Gastroesophageal sphincter (tissue), 4 donors: ENCODE data around the gene ELMOD3. TPM values are rescaled to one million over a fixed set of nuclear protein-coding genes. Genes with fewer than 3 reads are reported as not detected.

Experiments
- ATAC-seq: fragments of 150-250 bp; one replicate; pipeline ENCODE4 v1.9.1; 2016; ENCODE audit warnings: mild to moderate bottlenecking, moderate library complexity
- H3K27ac ChIP-seq, 4 donors: fragments of 200-600 bp; sonication (generic) in 3 of 4; 1 replicate in 3 of 4; 2 replicates in 1 of 4; pipeline ENCODE4 v1.5.1; 2016 to 2019
- H3K27me3 ChIP-seq: fragments of 200-600 bp; sonication (generic); one replicate; pipeline ENCODE4 v1.5.1; 2019
- H3K36me3 ChIP-seq, 2 donors: fragments of 200-600 bp; sonication (generic); one replicate each; pipeline ENCODE4 v1.5.1; 2019; ENCODE audit warnings: control low read depth in 1 of 2
- H3K4me1 ChIP-seq, 3 donors: fragments of 200-600 bp; sonication (generic); 1 replicate in 2 of 3; 2 replicates in 1 of 3; pipeline ENCODE4 v1.5.1; 2016 to 2019; ENCODE audit warnings: control low read depth in 2 of 3
- H3K4me3 ChIP-seq, 2 donors: fragments of 200-600 bp; sonication (generic); one replicate each; pipeline ENCODE4 v1.5.1; 2019; ENCODE audit warnings: mild to moderate bottlenecking in 1 of 2, moderate library complexity in 1 of 2
- H3K9me3 ChIP-seq, 3 donors: fragments of 200-600 bp; sonication (generic); one replicate each; pipeline ENCODE4 v1.5.1; 2017 to 2019; ENCODE audit warnings: control low read depth in 2 of 3
- CTCF ChIP-seq, 4 experiments: fragments of 200-600 bp in 2 of 4; fragments of 450-650 bp in 2 of 4; sonication (generic) in 1 of 4; IDR thresholded peaks; one replicate each; pipeline ENCODE4 v1.5.1; 2017 to 2019; ENCODE audit warnings: antibody characterized with exemption in 4 of 4, mild to moderate bottlenecking in 2 of 4, moderate library complexity in 2 of 4
- EP300 ChIP-seq: sonication (generic); formaldehyde crosslinking; IDR thresholded peaks from one replicate; pipeline ENCODE4 v1.6.1; 2017; ENCODE audit warnings: antibody characterized with exemption, mild to moderate bottlenecking
- POLR2A ChIP-seq, 2 donors: fragments of 450-650 bp; IDR thresholded peaks; one replicate each; pipeline ENCODE4 v1.6.1; 2017; ENCODE audit warnings: antibody characterized with exemption in 2 of 2, mild to moderate bottlenecking in 2 of 2, moderate library complexity in 1 of 2
- POLR2AphosphoS5 ChIP-seq: sonication (generic); formaldehyde crosslinking; IDR thresholded peaks from one replicate; pipeline ENCODE4 v1.6.1; 2017; ENCODE audit warnings: antibody characterized with exemption
- WGBS, 2 donors: methylation state at CpG; one replicate each; pipeline ENCODE4 v1.1.5; 2018; ENCODE audit warnings: low coverage in 1 of 2; 5-methylcytosine and 5-hydroxymethylcytosine counted together
- total RNA-seq, 4 donors: library from RNA; depleted of rRNA; stranded (reverse); fragments of >200 nt; gene quantifications; one replicate each; pipeline ENCODE4 v1.1.0, GENCODE V29; 2016

ELMOD3 gene
- total RNA-seq, 4 donors from 2014 or later, result 12.4 to 25.8 (median 18.0) TPM

- Histone ChIP-seq H3K36me3 (no peaks in the 10 kb centered on the region), H3K27me3 (no peaks in the 10 kb centered on the region), H3K4me3 (no peak overlapping the region), H3K27ac (no peak overlapping the region), H3K4me1 (peaks cover 0 to 25% (median 10%) of the 10 kb centered on the region in 3 donors), H3K9me3 (no peaks in the 10 kb centered on the region)
- TF ChIP-seq POLR2A (IDR thresholded peaks at IDR 0.05) (no peak), CTCF (IDR thresholded peaks at IDR 0.05) (no peak), EP300 (no peak), POLR2AphosphoS5 (no peak)
- no peak for ATAC-seq
- 67 to 90% methylated on average over 4 to 6 of the region's 12 CpGs for WGBS, 2 donors
Observed at GRCh38 chr2:85429213-85429923, 74.8 kb downstream of the ELMOD3 start.

- Histone ChIP-seq H3K9me3 (no peaks in the 10 kb centered on the region), H3K4me1 (peaks cover 0 to 30% (median 10%) of the 10 kb centered on the region in 3 donors), H3K4me3 (no peak overlapping the region), H3K27me3 (no peaks in the 10 kb centered on the region), H3K36me3 (no peaks in the 10 kb centered on the region), H3K27ac (no peak overlapping the region)
- TF ChIP-seq POLR2AphosphoS5 (no peak), CTCF (IDR thresholded peaks at IDR 0.05) (no peak)
- no peak for ATAC-seq
- WGBS, 2 donors, result no CpG with 5 or more reads among the region's 2 CpGs
Observed at GRCh38 chr2:85429924-85430289, 75.3 kb downstream of the ELMOD3 start.

GRCh38 chr2:85430752-85431569, 76.4 kb downstream of the ELMOD3 start:
- H3K9me3 ChIP-seq, result no peaks in the 10 kb centered on the region
- TF ChIP-seq POLR2A (IDR thresholded peaks at IDR 0.05) (no peak), POLR2AphosphoS5 (no peak), CTCF (IDR thresholded peaks at IDR 0.05) (no peak), EP300 (no peak)
- WGBS, 2 donors, result 58 to 69% methylated on average over 4 to 9 of the region's 16 CpGs
- H3K27me3 ChIP-seq, result no peaks in the 10 kb centered on the region
- H3K4me3 ChIP-seq, result no peak overlapping the region
- H3K36me3 ChIP-seq, result no peaks in the 10 kb centered on the region
- no peak overlapping the region for H3K27ac ChIP-seq
- peaks cover 0 to 39% (median 10%) of the 10 kb centered on the region in 3 donors for H3K4me1 ChIP-seq
- no peak for ATAC-seq

GRCh38 chr2:85431570-85432205, 77.1 kb downstream of the ELMOD3 start:
- 84 to 100% methylated on average over 1 to 5 of the region's 10 CpGs for WGBS, 2 donors
- no peaks in the 10 kb centered on the region for H3K27me3 ChIP-seq
- ATAC-seq, result no peak
- peaks cover 0 to 46% (median 13%) of the 10 kb centered on the region in 3 donors for H3K4me1 ChIP-seq
- no peak for TF ChIP-seq EP300
- no peak for TF ChIP-seq POLR2A (IDR thresholded peaks at IDR 0.05)
- no peak for TF ChIP-seq CTCF (IDR thresholded peaks at IDR 0.05)
- TF ChIP-seq POLR2AphosphoS5, result no peak
- H3K27ac ChIP-seq, result no peak overlapping the region
- H3K4me3 ChIP-seq, result no peak overlapping the region
- H3K9me3 ChIP-seq, result no peaks in the 10 kb centered on the region
- no peaks in the 10 kb centered on the region for H3K36me3 ChIP-seq
